GM12878 (cell line): ENCODE results near the gene SMC1B. TPM values are rescaled to one million over a fixed set of nuclear protein-coding genes. Genes with fewer than 3 reads are reported as not detected.

ENCODE experiments used
- KDM1A ChIP-seq: fragments of 200-600 bp; sonication (generic); IDR thresholded peaks from 2 replicates; pipeline ENCODE4 v1.6.1; 2016; ENCODE audit warnings: borderline replicate concordance
- MEF2B ChIP-seq: fragments of 450-650 bp; IDR thresholded peaks from 2 replicates; pipeline ENCODE4 v1.6.1; 2018; ENCODE audit warnings: mild to moderate bottlenecking, moderate library complexity; ENCODE audit not compliant: partially characterized antibody, poor library complexity, severe bottlenecking
- MTA2 ChIP-seq: fragments of 450-650 bp; IDR thresholded peaks from 2 replicates; pipeline ENCODE4 v1.6.1; 2016; ENCODE audit warnings: low read depth, mild to moderate bottlenecking, moderate library complexity
- MYB ChIP-seq: fragments of 150-350 bp; IDR thresholded peaks from 2 replicates; pipeline ENCODE4 v1.6.1; 2014; ENCODE audit warnings: mild to moderate bottlenecking, low read depth, low read length, borderline replicate concordance
- MYC ChIP-seq: IDR thresholded peaks from 2 replicates; pipeline ENCODE4 v1.6.1; 2011; ENCODE audit warnings: mild to moderate bottlenecking, low read length, moderate library complexity, inconsistent platforms; ENCODE audit not compliant: insufficient read depth, insufficient replicate concordance, insufficient read length, severe bottlenecking
- NFIC ChIP-seq: IDR thresholded peaks from 2 replicates; pipeline ENCODE4 v1.6.1; 2012; ENCODE audit warnings: low read depth, mild to moderate bottlenecking, inconsistent platforms, low read length, moderate library complexity
- NR2C2 ChIP-seq: IDR thresholded peaks from 2 replicates; pipeline ENCODE4 v1.6.1; 2011; ENCODE audit warnings: borderline replicate concordance, low read depth; ENCODE audit not compliant: control insufficient read depth, insufficient read length
- ZBED1 ChIP-seq: IDR thresholded peaks from 2 replicates; pipeline ENCODE4 v1.6.1; 2016; ENCODE audit warnings: borderline replicate concordance
- polyA plus RNA-seq, 11 experiments: library from polyadenylated mRNA; depleted of rRNA in 4 of 11; unstranded in 6 of 11; stranded (reverse) in 5 of 11; fragments of >200 nt; fragmentation: Nextera tagmentation in 4 of 11; fragmentation: Illumina TruSeq in 1 of 11; extraction: Ambion mirVana in 4 of 11; extraction: Trizol in 1 of 11; gene quantifications; 1 replicate in 1 of 11; 2 replicates in 10 of 11; pipeline versions ENCODE4 v1.2.1 to v1.2.3, GENCODE V29; 2011 to 2016; ENCODE audit warnings: inconsistent platforms in 2 of 11, missing spikeins in 2 of 11, low read depth in 1 of 11
- total RNA-seq, 4 experiments: library from RNA; depleted of rRNA in 3 of 4; stranded (reverse); fragments of >200 nt in 3 of 4; fragmentation: Illumina TruSeq in 1 of 4; extraction: Trizol in 1 of 4; gene quantifications; 2 replicates each; pipeline versions ENCODE4 v1.2.1 to v1.2.3, GENCODE V29; 2013 to 2021
- TF ChIP-seq, protein P1 (sequence below): IDR thresholded peaks from 2 replicates; pipeline ENCODE4 v1.6.1; 2011; ENCODE audit warnings: low read depth, mild to moderate bottlenecking, low read length, moderate library complexity, borderline replicate concordance; ENCODE audit errors: extremely low read depth
- TF ChIP-seq, protein P2 (sequence below): fragments of 150-350 bp; IDR thresholded peaks from 2 replicates; pipeline ENCODE4 v1.6.1; 2014; ENCODE audit warnings: mild to moderate bottlenecking, low read depth, low read length
- TF ChIP-seq, protein P3 (sequence below): fragments of 450-650 bp; IDR thresholded peaks from 2 replicates; pipeline ENCODE4 v1.6.1; 2017; ENCODE audit warnings: mild to moderate bottlenecking, low read depth, inconsistent platforms; ENCODE audit not compliant: poor library complexity, severe bottlenecking

Gene SMC1B
- total and polyA plus RNA-seq, 10 of the 15 experiments (the other 5 are each of a cell fraction or from before 2014, with no cell fraction given): not detected

GRCh38 chr22:45402466-45402985 lies 10.9 kb downstream of the SMC1B start (continued):
- no peak for TF ChIP-seq MYC
- TF ChIP-seq KDM1A: no peak
- TF ChIP-seq MYB: no peak
- TF ChIP-seq, protein P1, sequence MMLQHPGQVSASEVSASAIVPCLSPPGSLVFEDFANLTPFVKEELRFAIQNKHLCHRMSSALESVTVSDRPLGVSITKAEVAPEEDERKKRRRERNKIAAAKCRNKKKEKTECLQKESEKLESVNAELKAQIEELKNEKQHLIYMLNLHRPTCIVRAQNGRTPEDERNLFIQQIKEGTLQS: no peak
- TF ChIP-seq NR2C2: no peak
- TF ChIP-seq, protein P2, sequence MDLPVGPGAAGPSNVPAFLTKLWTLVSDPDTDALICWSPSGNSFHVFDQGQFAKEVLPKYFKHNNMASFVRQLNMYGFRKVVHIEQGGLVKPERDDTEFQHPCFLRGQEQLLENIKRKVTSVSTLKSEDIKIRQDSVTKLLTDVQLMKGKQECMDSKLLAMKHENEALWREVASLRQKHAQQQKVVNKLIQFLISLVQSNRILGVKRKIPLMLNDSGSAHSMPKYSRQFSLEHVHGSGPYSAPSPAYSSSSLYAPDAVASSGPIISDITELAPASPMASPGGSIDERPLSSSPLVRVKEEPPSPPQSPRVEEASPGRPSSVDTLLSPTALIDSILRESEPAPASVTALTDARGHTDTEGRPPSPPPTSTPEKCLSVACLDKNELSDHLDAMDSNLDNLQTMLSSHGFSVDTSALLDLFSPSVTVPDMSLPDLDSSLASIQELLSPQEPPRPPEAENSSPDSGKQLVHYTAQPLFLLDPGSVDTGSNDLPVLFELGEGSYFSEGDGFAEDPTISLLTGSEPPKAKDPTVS: no peak
- TF ChIP-seq ZBED1: no peak
- no peak for TF ChIP-seq MEF2B
- TF ChIP-seq MTA2: no peak
- TF ChIP-seq, protein P3, sequence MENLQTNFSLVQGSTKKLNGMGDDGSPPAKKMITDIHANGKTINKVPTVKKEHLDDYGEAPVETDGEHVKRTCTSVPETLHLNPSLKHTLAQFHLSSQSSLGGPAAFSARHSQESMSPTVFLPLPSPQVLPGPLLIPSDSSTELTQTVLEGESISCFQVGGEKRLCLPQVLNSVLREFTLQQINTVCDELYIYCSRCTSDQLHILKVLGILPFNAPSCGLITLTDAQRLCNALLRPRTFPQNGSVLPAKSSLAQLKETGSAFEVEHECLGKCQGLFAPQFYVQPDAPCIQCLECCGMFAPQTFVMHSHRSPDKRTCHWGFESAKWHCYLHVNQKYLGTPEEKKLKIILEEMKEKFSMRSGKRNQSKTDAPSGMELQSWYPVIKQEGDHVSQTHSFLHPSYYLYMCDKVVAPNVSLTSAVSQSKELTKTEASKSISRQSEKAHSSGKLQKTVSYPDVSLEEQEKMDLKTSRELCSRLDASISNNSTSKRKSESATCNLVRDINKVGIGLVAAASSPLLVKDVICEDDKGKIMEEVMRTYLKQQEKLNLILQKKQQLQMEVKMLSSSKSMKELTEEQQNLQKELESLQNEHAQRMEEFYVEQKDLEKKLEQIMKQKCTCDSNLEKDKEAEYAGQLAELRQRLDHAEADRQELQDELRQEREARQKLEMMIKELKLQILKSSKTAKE: no peak
- no peak for TF ChIP-seq NFIC
